ENCODE results near the gene MTG2.

GRCh38 chr20:62158088-62158400 lies 24.8 kb upstream of the MTG2 start:
- TF ChIP-seq EZH2 (IDR thresholded peaks at IDR 0.05; ENCODE audit: borderline replicate concordance, control insufficient read depth, low read depth, low read length) (no peak), SUPT20H (IDR thresholded peaks at IDR 0.05; ENCODE audit: borderline replicate concordance, control insufficient read depth, low read depth, low read length) (no peak), RAD21 (IDR thresholded peaks at IDR 0.05; ENCODE audit: insufficient read depth, low read depth, low read length) (no peak), NFYB (IDR thresholded peaks at IDR 0.05; ENCODE audit: insufficient read depth, low read depth, low read length) (no peak), CTCF (IDR thresholded peaks at IDR 0.05 in 2 of 3, conservative IDR thresholded peaks at IDR 0.05 in 1 of 3; ENCODE audit: control insufficient read depth in 2 of 3, extremely low read depth in 1 of 3, insufficient read depth in 1 of 3, low read depth in 3 of 3, low read length in 3 of 3) (no peak), REST (IDR thresholded peaks at IDR 0.05; ENCODE audit: low read depth, low read length) (no peak), SP1 (IDR thresholded peaks at IDR 0.05; ENCODE audit: low read depth, low read length) (no peak), HDGF (IDR thresholded peaks at IDR 0.05) (no peak), FOXM1 (IDR thresholded peaks at IDR 0.05; ENCODE audit: low read depth, low read length) (no peak), POLR2A (IDR thresholded peaks at IDR 0.05; ENCODE audit: low read depth, low read length) (no peak), FOXK2 (IDR thresholded peaks at IDR 0.05) (no peak), JUND (IDR thresholded peaks at IDR 0.05; ENCODE audit: low read depth, low read length) (no peak), PML (IDR thresholded peaks at IDR 0.05; ENCODE audit: low read length) (no peak), CHD1 (IDR thresholded peaks at IDR 0.05; ENCODE audit: low read depth, low read length) (no peak)

Data from GM12878 (cell line).